H1 (cell line): ENCODE data around the gene SRCIN1.

Source experiments
- ATF2 ChIP-seq: IDR thresholded peaks from 2 replicates; pipeline ENCODE4 v1.6.1; 2012; ENCODE audit warnings: low read length, inconsistent platforms
- CBX5 ChIP-seq: fragments of 300-800, 300-1000 bp; sonication (generic); IDR thresholded peaks from 2 replicates; pipeline ENCODE4 v1.7.1; 2016; ENCODE audit warnings: antibody characterized with exemption, low read length, low read depth
- CREB1 ChIP-seq: IDR thresholded peaks from 2 replicates; pipeline ENCODE4 v1.6.1; 2012; ENCODE audit warnings: inconsistent platforms
- CTCF ChIP-seq, 3 experiments: IDR thresholded peaks; 1 replicate in 2 of 3; 2 replicates in 1 of 3; pipeline versions ENCODE4 v1.5.1 to v1.6.1; 2011; ENCODE audit warnings: low read length in 3 of 3, mild to moderate bottlenecking in 3 of 3, inconsistent platforms in 2 of 3, low read depth in 1 of 3, moderate library complexity in 1 of 3; ENCODE audit not compliant: insufficient read depth in 1 of 3; ENCODE audit errors: control extremely low read depth in 1 of 3
- EZH2 ChIP-seq: fragments of 200-600 bp; sonication (generic); IDR thresholded peaks from 2 replicates; pipeline ENCODE4 v1.7.1; 2012; ENCODE audit warnings: low read depth, mild to moderate bottlenecking, moderate library complexity, low read length, inconsistent platforms; ENCODE audit not compliant: severe bottlenecking
- HDAC6 ChIP-seq: IDR thresholded peaks from one replicate; pipeline ENCODE4 v1.7.1; 2012; ENCODE audit warnings: low read depth, mild to moderate bottlenecking, inconsistent platforms, low read length, moderate library complexity
- POLR2A ChIP-seq, 2 experiments: IDR thresholded peaks; 1 replicate in 1 of 2; 2 replicates in 1 of 2; pipeline ENCODE4 v1.6.1; 2011; ENCODE audit warnings: low read depth in 2 of 2, low read length in 2 of 2, mild to moderate bottlenecking in 2 of 2; ENCODE audit errors: control extremely low read depth in 1 of 2
- POLR2AphosphoS5 ChIP-seq: IDR thresholded peaks from 2 replicates; pipeline ENCODE4 v1.6.1; 2011; ENCODE audit warnings: low read depth, low read length
- SIRT6 ChIP-seq: IDR thresholded peaks from one replicate; pipeline ENCODE4 v1.7.1; 2012; ENCODE audit warnings: low read length, inconsistent platforms
- SP1 ChIP-seq: IDR thresholded peaks from 2 replicates; pipeline ENCODE4 v1.6.1; 2011; ENCODE audit warnings: low read depth, low read length
- ZNF274 ChIP-seq: IDR thresholded peaks from 2 replicates; pipeline ENCODE4 v1.7.0; 2012; ENCODE audit warnings: low read length, borderline replicate concordance; ENCODE audit errors: extremely low read depth

- TF ChIP-seq CTCF (IDR thresholded peaks at IDR 0.05; ENCODE audit: control extremely low read depth in 1 of 3, insufficient read depth in 1 of 3, low read depth in 1 of 3, low read length in 3 of 3) (no peak), CREB1 (no peak), CBX5 (no peak), ZNF274 (no peak), EZH2 (no peak), SP1 (no peak), ATF2 (no peak), POLR2AphosphoS5 (no peak), HDAC6 (no peak), SIRT6 (no peak), POLR2A (IDR thresholded peaks at IDR 0.05; ENCODE audit: control extremely low read depth in 1 of 2, low read depth in 2 of 2, low read length in 2 of 2) (no peak)
Measured at GRCh38 chr17:38616361-38616760, 10.6 kb upstream of the SRCIN1 start.
